T-helper 9 cell (primary cell): ENCODE data around the gene ZNF275.
"Not testable (repeated sequence)": the region's sequence is repeated elsewhere in the genome, so short reads cannot be mapped to it uniquely, and the experiment has no call there.

Source experiments
- DNase-seq: peaks from one replicate; pipeline ENCODE4 v3.0.0-alpha.2; 2020

The ZNF275 gene

DNA sequence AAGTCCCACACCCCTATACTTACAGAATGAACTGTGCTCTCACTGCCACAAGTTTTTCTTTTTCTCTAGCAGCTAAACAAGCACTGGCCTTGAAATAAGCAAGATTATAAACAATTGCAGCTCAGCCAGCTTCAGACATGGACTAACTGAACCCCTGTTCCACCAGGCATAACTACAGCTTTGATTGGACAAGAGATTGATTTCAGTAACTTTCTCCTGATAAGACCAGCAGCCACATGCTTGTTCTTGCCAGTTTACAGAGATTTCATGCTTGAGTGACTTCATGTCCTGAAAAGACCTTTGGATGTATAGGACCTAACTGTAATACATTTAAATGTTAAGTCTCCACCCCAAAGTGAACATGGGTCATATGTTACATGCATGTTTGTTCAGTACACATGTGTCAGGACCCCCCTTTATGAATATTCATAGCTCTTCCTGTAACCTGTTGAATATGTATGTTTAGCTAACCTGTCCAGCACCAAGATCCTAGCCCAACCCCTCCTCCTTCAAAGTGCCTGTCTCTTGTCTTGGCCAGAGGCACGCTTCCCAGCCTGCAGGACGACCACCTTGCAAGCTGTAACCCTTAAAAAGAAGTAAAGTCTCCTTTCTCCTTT, 27.9 kb downstream of the ZNF275 start:
- no peak for DNase-seq

DNA sequence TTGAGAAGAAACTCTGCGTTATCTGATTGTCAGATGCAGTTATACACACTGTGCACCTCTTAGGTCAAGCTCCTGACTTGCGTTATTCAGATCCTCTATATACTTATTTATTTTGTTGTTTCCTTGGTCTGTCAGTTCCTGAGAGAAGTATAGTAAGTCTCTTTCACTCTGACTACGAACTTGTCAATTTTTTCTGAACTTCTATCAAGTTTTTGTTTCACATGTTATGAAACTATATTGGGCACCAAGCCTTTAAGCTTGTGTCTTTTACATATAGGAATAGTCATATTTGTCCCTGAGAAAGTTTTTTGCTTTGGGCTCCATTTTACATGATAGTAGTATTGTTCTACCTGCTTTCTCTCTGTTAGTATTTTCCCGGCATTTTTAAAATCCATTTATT, 31.7 kb downstream of the ZNF275 start:
- DNase-seq = no peak

DNA sequence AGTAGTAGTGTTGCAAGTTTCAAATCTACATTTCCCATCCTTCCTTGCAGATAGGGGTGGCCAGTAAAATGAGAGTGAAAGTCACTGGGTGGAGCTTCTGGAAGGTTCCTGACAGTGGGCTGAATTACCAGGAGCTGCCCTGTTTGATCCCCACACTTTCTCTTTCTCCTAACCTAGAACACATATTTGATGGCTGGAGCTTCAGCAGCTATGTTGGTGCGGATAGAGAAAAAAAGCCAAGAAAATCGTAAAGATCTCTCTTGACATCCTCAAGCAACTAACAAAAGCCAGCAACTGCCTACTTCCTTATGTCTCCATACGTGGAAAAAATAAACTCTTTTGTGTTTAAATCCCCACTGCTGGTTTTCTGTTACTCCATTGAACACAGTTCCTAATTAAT, 32.2 kb downstream of the ZNF275 start:
- no peak for DNase-seq

DNA sequence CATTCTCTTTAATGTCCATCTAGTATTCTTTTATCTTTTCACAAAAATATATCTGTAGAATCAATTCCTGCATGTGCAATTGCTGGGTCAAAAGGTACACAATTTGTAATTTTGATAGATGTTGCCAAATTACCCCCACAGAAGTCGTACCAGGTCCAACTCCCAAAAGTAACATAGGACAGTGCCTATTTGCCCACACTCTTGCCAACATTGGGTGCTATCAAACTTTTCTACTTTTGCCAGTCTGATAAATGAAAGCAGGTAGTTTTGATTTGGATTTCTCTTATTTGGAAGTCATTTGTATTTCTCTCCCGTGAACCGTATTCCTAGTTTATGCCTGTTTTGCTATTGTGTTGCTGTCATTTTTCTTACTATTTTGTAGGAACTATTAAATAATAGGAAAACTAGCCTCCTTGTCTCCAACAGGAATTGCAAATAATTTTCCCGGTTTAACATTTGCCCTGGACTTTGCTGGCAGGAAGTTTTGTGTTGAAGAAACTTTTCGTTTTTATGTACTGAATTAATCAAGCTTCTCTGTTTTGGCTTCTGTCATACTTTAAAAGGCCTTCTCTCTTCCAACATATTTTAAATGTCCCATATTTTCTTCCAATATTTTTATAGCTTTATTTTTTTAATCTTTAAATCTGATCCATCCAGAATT, 33.1 kb downstream of the ZNF275 start:
- no peak for DNase-seq

DNA sequence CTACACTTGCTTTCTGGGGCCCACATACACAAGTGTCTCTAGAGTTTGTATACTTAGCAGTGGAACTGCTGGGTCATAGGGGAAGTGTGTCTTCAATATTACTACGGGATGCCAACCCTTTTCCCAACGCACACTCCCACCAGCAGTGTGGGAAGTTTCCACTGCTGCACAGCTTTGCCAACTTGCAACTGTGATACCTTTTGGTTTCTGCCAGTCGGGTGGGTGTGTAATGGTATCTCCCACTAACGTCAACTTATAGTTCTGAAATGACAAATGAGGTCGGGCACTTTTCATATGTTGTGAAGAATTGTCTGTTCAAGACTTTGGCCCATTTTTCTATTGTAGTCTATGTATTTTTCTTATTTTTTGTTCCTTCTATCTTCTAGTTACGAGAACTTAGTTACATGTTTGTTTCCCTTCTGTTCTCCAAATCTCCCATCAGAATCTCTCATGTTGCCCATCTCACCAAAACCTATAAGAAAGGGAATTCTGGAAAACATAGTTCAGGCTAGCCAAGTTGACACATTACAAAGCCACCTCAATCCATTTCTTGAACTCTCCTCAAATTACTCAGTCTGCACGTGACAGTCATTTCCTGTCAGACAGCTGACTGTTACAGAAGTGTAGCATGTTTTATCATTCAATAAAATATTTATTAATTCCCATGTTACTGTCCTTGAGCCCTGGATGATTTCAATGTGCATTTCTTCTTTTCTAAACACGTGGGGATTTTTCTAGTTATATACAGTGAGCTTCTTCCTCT, 36.5 kb downstream of the ZNF275 start:
- DNase-seq = no peak

DNA sequence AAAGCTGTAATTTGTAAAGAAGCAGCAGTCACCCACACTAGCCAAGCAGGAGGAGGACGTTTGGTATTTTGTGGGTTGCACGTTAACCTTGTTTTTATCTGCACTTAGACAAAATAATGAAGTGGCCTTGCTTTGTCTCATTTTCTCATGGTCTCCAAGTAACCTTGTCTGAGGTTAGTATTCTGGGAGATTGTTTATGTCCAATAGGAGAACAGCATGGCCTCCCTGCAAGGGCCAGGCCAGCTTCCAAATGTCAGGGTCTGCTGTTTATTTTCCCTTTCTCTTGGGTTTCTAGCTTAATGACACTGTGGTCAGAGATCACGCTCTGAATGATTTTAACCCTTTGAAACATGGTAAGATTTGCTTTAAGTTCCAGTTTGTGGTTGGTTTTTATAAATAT, 37.3 kb downstream of the ZNF275 start:
- DNase-seq = no peak

DNA sequence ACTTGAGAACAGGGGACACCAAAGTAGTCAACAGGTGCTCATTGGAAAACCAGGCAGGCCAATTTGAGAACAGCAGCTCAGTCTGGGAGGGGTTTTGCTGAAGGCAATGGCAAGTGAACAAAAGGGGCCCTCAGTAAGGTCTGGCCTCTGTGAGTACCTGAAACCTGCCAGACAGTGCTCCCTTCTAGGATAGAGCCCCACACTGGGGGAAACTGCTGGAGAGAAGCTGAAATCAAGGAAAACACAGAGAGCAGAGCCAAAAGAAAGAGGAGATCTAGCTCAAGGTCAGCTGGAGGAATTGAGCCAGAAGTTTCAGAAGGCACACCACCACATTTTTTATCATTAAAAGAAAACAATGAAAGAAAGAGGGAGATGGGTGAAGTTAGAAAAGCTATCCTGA, 39.0 kb downstream of the ZNF275 start:
- DNase-seq = no peak

DNA sequence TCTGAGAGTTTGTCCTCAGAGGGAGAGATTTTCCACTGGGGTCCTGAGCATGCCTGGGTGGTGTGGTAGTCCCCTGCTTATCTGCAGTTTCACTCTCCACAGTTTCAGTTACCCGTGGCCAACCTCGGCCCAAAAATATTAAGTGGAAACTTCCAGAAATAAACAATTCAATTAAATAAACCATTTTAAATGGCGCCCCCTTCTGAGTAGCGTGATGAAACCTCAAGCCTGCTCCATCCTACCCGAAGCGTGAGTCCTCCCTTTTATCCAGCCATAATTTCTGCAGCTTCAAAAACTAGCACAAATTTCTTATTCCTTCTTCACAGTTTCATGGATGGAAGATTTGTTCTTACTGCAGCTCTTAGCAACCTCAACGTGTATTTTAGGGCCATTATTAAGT, 40.5 kb downstream of the ZNF275 start:
- DNase-seq = no peak

DNA sequence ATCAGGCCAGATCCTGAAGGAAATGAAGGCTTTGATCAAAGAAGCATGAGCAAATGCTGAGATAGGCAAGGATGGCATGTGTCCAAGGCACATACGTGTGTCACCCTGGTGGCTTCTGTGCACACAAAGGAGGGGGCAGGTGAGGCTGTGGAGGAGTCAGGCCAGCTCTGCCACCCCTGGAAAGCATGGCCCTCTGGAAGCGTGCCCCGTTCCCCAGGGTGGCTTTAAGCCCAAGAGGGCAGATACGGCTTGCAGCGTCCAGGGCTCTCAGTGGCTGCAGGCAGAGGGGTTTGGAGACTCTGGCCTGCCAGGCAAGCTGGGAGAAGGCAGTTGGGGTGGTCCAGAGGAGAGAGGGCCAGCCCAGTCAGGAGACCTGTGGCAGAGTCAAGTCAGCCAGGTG, 41.6 kb downstream of the ZNF275 start:
- no peak for DNase-seq

DNA sequence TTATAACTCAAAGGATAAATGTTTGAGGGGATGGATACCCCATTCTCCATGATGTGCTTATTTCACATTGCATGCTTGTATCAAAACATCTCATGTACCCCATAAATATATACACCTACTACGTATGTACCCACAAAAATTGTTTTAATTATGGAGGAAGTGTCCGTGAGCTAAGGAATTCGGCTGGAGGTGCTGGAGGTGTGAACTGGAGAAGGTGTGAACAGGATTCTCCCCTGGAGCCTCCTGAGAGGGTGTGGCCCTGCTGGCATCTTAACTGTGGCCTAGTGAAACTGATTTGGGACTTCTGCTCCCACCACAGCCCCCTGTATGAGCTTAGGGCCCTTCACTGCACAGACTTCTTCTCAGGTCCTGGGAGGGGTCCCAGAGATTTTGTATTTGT, 43.8 kb downstream of the ZNF275 start:
- no peak for DNase-seq

DNA sequence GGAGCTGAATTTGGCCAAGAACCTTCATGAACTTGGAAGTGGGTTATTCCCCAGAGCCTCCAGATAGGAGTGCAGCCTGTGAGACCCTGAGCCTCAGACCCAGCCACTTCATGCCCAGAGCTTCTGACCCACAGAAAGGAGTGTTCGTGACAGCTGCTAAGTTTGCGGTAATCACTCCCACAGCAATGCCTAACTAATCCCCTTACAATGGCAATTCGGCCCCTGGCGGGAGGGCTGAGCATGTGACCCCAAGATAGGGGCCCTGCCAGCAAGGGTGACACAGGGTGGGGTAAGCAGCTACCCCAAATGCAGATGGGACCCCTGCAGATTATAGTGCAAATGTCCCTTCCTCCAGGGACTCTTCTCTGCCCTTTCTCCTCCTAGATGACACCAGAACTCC, 44.7 kb downstream of the ZNF275 start:
- no peak for DNase-seq

DNA sequence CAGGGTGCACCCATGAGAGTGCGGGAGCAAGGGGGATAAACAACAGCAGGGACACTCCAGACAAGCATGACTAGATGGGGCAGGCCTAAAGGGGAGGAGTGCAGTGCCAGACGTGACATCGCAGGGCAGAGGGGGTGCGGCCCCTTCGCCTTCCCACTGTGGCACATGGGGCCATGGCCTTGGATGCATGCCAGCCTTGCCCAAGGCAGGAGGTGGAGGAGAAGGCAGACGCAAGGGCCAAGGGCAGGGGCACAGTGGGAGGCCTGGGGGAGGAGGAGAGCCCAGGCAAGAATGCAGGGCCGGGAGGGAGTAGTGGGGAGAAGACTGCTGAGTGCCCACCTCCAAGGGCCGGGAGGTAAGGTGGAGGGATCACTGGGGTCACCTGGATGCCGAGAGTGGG, 45.6 kb downstream of the ZNF275 start:
- no peak for DNase-seq

DNA sequence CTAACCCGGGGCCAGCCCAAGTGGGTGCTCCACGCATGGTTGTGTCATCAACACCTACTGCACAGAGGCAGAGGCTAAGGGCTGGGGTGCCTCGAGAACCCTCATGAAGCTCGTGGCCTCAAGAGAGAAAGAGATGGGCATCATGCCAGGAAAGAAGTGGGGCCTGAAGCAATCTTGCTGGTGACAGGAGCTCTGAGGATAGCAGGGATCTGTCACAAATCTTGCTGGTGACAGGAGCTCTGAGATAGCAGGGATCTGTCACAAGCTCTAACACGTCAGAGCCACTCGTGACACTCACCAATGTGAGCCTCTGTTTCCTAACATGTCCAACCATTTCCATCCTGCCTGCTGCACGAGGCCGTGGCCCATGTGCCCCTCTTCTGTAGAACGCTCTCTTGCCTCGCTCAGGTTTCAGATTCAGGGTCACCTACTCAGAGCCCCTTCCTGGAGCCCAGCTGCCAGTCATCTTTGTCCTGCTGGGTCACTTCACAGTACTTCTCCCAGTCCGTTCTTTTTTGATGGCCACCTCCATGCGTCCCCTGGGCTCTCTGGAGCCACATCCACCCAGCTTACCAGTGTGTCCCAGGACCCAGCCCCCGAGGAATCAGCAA, 46.1 kb downstream of the ZNF275 start:
- no peak for DNase-seq

DNA sequence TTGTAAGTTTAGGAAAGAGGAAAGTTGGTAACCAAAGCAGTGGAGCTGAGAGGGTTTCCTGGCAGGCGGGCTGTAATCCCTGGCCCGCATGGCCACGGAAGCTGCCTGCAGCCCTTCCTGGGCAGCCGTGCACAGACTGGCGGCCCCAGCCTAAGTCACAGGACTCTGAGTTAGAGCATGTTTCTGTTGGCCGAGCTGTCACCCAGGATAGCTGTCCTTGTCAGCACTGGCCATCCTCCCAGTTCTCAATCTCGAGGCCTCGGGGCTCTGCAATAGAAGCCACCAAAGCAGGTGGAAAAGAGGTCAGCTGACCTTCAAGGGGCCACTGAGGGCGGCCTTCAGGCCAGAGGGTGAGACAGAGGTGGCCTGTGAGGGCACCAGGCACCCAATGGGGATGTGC, 46.7 kb downstream of the ZNF275 start:
- DNase-seq = no peak

DNA sequence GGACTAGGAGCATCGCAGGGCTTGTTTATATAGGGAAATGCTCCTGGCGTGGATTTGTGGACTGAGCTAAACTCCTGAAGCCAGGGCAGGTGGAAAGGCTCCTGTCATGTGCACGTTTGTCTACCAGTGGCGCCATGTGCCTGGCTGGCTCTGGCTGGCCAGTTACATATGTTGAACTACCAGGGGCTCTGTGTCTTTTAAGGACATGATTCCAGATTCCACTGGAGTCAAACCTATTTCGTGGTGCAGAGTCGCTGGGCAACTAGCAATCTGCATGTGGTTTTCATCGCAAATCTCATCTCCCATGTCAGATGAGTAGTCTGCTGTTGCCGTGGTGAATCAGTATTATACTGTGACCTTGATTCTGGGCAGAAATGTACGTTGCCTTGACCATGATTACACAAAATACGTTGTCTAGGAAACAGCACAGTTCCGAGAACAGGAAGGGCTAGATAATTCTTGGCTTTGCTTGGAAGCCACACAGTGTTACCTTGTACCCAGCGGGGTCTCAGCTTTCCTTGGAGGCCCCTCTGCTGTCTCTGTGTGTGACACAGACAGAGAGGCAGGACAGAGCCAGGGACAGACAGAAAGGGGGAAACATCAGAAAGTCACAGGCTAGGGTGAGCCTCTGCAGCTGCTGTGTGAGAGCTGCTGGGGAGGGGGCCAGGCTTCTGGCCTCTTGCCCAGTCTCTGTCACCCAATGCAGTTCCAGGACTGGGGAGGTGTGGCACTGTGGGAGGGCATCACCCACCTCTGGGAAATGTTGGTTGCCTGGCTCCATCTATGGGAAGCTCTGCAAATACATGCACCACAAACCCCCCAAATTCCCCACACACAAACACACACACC, 48.0 kb downstream of the ZNF275 start:
- no peak for DNase-seq

DNA sequence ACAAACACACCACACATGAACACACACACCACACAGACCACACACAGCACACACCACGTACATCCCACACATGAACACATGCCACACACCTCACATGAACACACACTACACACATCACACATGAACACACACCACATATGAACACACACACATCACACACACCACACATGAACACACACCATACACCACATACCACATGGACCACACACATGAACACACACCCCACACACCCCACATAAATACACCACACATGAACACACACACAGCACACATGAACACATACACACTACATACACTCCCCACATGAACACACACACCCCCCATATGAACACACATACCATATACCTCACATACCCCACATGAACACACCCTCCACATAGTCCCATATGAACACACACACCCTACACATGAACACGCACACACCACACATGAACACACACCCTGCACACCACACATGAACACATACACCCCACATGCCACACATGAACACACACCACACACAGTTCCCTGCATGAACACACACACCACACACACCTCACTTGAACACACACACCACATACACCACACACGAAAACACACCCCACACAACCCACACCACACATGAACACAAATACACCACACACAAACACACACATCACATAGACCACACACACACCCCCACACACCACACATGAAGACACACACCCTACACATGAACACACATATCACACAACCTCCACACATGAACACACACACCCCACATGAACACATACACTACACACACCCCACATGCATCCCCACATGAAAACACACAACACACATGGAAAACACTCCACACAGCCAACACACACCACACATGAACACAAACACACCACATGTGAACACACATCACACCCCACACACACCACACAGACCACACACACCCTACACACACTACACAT, 48.9 kb downstream of the ZNF275 start:
- DNase-seq = no peak

DNA sequence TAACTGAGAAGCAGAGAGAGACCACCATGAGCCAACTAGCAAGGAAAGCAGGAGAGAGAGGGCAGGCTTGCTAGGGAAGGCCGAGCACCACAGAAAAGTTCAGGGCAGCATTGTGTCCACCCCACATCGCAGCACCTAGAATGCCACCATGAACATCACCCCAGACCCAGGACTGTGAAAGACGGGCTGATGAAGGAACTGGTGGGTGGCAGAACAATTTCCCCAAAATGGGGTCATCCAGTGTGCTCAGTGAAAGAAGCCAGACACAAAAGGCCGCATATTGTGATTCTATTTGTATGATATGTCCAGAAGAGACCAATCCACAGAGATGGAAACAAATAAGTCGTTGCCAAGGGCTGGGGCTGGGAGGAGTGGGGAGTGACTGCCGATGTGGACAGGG, 50.4 kb downstream of the ZNF275 start:
- DNase-seq = no peak

DNA sequence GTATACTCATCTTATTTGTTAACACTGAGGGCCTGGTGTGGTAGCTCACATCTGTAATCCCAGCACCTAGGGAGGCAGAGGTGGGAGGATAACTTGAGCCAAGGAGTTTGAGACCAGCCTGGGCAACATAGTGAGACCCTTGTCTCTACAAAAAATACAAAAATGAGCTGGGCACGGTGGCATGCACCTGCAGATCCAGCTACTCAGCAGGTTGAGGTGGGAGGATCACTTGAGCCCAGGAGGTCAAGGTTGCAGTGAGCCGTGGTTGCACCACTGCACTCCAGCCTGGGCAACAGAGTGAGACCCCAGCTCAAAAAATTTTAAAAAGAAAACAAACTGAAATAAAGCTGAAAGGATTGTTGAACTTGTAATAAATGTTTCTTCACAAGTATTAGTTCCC, 51.0 kb downstream of the ZNF275 start:
- not testable (repeated sequence) for DNase-seq

DNA sequence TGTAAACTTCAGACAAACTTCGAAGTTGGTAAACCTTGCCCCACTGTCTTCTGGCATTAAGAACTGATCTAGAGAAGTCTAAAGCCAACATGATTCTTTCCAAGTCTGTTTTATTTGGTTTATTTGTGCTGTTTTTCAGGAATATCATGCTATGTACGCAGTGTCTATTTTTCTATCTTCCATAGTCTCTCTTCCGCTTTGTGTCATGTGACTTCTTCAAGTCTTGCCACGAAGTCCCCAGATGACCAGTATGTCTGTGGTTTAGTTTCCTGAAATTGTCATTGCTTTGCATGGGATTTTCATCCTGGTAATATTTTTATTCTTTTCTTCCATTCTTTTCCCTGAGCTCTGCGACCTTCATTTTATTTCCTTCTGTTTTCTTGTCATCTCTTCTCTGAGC, 52.1 kb downstream of the ZNF275 start:
- no peak for DNase-seq

DNA sequence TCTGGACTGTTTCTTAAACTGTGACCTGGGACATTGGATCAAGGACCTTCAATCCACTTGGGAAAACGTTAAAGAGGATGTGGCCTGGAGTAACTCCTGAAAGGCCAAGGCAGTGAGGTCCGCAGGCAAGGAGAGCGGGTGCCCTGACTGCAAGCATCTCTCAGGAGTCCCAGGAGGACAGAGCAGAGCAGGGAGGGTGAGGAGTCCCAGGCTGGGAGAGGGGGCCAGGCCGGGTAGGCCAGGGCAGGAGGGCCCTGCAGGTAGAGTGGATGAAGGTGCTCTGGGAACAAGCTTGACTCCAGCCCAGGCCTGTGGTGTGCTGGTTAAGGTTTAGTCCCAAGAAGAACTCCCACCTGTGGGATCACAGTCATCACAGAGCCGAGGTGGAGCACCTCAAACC, 53.4 kb downstream of the ZNF275 start:
- no peak for DNase-seq

DNA sequence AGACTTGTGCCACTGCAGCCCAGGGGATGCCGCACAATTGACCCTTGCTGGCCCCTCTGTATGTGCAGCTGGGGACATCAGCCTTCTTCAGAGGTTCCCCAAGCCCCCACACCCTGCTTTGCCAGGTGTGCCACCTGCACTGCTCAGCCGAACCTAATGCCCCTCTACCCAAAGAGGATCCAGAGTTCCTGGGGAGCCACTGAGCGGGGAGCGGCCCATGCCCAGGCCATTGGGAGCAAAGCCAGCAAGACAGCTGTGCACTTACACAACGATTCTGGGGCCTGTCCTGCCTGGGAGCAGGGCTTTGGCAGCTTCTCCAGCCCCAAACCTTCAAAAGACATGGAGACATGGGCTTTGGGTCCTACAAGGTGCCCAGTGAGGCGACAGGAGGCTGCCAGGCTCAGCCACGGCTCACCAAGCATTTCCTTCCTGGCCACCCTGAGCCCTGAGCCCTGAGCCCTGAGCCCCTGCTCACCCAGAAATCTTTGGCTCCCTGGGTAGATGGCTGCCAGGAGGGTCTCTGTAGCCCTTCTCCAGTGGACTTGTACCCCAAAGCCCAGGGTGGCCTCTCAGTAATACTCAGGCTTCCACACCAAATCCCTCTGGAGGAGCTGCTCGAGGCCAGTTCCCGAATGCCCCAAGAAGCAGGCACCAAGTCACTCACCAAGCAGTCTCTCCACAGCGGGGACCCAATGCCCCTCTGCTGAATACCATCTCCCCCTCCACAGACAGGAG, 54.2 kb downstream of the ZNF275 start:
- no peak for DNase-seq
